HCT116 (cell line): ENCODE data around the gene ANXA4. TPM values are rescaled to one million over a fixed set of nuclear protein-coding genes. Genes with fewer than 3 reads are reported as not detected.

ENCODE experiments used
- ATAC-seq: fragments of 200-7000 bp; cut with Tn5 transposase; 2 replicates; pipeline ENCODE4 v1.9.1; 2020; ENCODE audit warnings: mild to moderate bottlenecking, moderate library complexity
- BruUV-seq: library from RNA; stranded (reverse); fragments of 400-500 nt; replicated peaks from 2 replicates; lab custom pipeline; 2021; lab: Mats Ljungman, UMichigan
- CTCF ChIA-PET: fragments of 300-600 bp; sonication (Branson Sonifier 250); formaldehyde crosslinking; loops from one replicate; lab custom pipeline; 2021; ENCODE audit warnings: antibody characterized with exemption; lab: Charles Lee
- POLR2A ChIA-PET: fragments of 300-600, 350-600 bp; sonication (Branson Sonifier 250); formaldehyde crosslinking; loops from one replicate; lab custom pipeline; 2021; ENCODE audit warnings: antibody characterized with exemption; lab: Charles Lee
- RAD21 ChIA-PET, 2 experiments: fragments of 300-600 bp; sonication (Branson Sonifier 250); formaldehyde crosslinking; loops; one replicate each; lab custom pipeline; 2023; ENCODE audit warnings: low total read pairs in 2 of 2; ENCODE audit not compliant: uncharacterized antibody in 2 of 2, unreplicated experiment in 2 of 2, low non-redundant PET in 1 of 2; lab: Charles Lee
- DNase-seq: peaks from one replicate; pipeline ENCODE4 v3.0.0-alpha.2; 2010; ENCODE audit warnings: low read depth, low spot score
- H2AFZ ChIP-seq: fragments of 200-600 bp; shearing (Covaris generic), sonication (generic); 2 replicates; pipeline ENCODE4 v1.6.1; 2017; ENCODE audit warnings: low read depth, mixed run types, mixed read lengths, antibody characterized with exemption, low read length; ENCODE audit not compliant: poor library complexity, severe bottlenecking
- H3K27ac ChIP-seq: 2 replicates; pipeline ENCODE4 v1.5.1; 2012; ENCODE audit warnings: low read depth, low read length
- H3K27me3 ChIP-seq: fragments of 200-600 bp; sonication (generic); 2 replicates; pipeline ENCODE4 v1.6.1; 2016; ENCODE audit warnings: mixed run types, low read length, mixed read lengths; ENCODE audit not compliant: insufficient read depth
- H3K36me3 ChIP-seq, 2 experiments: fragments of 200-500 bp in 1 of 2; fragments of 200-600 bp in 1 of 2; sonication (Bioruptor generic) in 1 of 2; sonication (generic) in 1 of 2; 2 replicates each; pipeline versions ENCODE4 v1.5.1 to v1.6.1; 2014 to 2016; ENCODE audit warnings: low read length in 2 of 2, inconsistent platforms in 1 of 2, mixed read lengths in 1 of 2, mixed run types in 1 of 2; ENCODE audit not compliant: insufficient read depth in 2 of 2, control insufficient read depth in 1 of 2
- H3K4me1 ChIP-seq, 2 experiments: fragments of 200-600 bp in 1 of 2; sonication (generic) in 1 of 2; 2 replicates each; pipeline versions ENCODE4 v1.5.1 to v1.6.1; 2012 to 2017; ENCODE audit warnings: low read length in 2 of 2, inconsistent platforms in 1 of 2, mild to moderate bottlenecking in 1 of 2, mixed read lengths in 1 of 2, mixed run types in 1 of 2, moderate library complexity in 1 of 2; ENCODE audit not compliant: insufficient read depth in 2 of 2, control insufficient read depth in 1 of 2
- H3K4me2 ChIP-seq: fragments of 200-600 bp; sonication (generic); 2 replicates; pipeline ENCODE4 v1.6.1; 2017; ENCODE audit warnings: mixed run types, low read length, mixed read lengths
- H3K4me3 ChIP-seq, 2 experiments: fragments of 200-600 bp in 1 of 2; sonication (generic) in 1 of 2; replicated peaks in 1 of 2; 2 replicates each; pipeline ENCODE4 v1.5.1; 2011 to 2016; ENCODE audit warnings: low read length in 2 of 2, control low read depth in 1 of 2, low read depth in 1 of 2, mild to moderate bottlenecking in 1 of 2, mixed read lengths in 1 of 2, mixed run types in 1 of 2
- H3K79me2 ChIP-seq: fragments of 200-600 bp; sonication (generic); 2 replicates; pipeline ENCODE4 v1.6.1; 2017; ENCODE audit warnings: mild to moderate bottlenecking, mixed run types, low read length, moderate library complexity, mixed read lengths; ENCODE audit not compliant: insufficient read depth
- H3K9ac ChIP-seq: fragments of 200-600 bp; sonication (generic); 2 replicates; pipeline ENCODE4 v1.6.1; 2016; ENCODE audit warnings: low read length, mixed read lengths
- H3K9me2 ChIP-seq: fragments of 200-600 bp; sonication (generic), shearing (Covaris generic); 2 replicates; pipeline ENCODE4 v1.6.1; 2017; ENCODE audit warnings: mixed run types, mild to moderate bottlenecking, moderate library complexity; ENCODE audit not compliant: insufficient read depth
- H3K9me3 ChIP-seq, 2 experiments: fragments of 200-500 bp in 1 of 2; fragments of 200-600 bp in 1 of 2; sonication (Bioruptor generic) in 1 of 2; sonication (generic) in 1 of 2; 2 replicates each; pipeline ENCODE4 v1.6.1; 2014 to 2017; ENCODE audit warnings: low read length in 2 of 2, mixed read lengths in 2 of 2, inconsistent platforms in 1 of 2, low read depth in 1 of 2, mild to moderate bottlenecking in 1 of 2, mixed run types in 1 of 2, moderate library complexity in 1 of 2; ENCODE audit not compliant: control insufficient read depth in 1 of 2, insufficient read depth in 1 of 2
- H4K20me1 ChIP-seq: fragments of 200-600 bp; sonication (generic), shearing (Covaris generic); 2 replicates; pipeline ENCODE4 v1.6.1; 2017; ENCODE audit warnings: mixed run types, mild to moderate bottlenecking, moderate library complexity; ENCODE audit not compliant: insufficient read depth
- CBX3 ChIP-seq: IDR thresholded peaks from 2 replicates; pipeline ENCODE4 v1.6.1; 2012; ENCODE audit warnings: low read depth
- CEBPB ChIP-seq: IDR thresholded peaks from 2 replicates; pipeline ENCODE4 v1.6.1; 2012; ENCODE audit warnings: low read depth
- EGR1 ChIP-seq: IDR thresholded peaks from 2 replicates; pipeline ENCODE4 v1.6.1; 2012; ENCODE audit warnings: low read depth
- ELF1 ChIP-seq: IDR thresholded peaks from 2 replicates; pipeline ENCODE4 v1.6.1; 2012; ENCODE audit warnings: low read depth, borderline replicate concordance
- EZH2 ChIP-seq: fragments of 200-600 bp; sonication (generic); IDR thresholded peaks from 2 replicates; pipeline ENCODE4 v1.6.1; 2017; ENCODE audit warnings: antibody characterized with exemption, mixed run types
- EZH2phosphoT487 ChIP-seq: fragments of 200-600 bp; IDR thresholded peaks from 2 replicates; pipeline ENCODE4 v1.6.1; 2018; ENCODE audit warnings: antibody characterized with exemption, borderline replicate concordance
- FOSL1 ChIP-seq: IDR thresholded peaks from 2 replicates; pipeline ENCODE4 v1.6.1; 2012; ENCODE audit warnings: low read depth
- JUND ChIP-seq: IDR thresholded peaks from 2 replicates; pipeline ENCODE4 v1.6.1; 2012
- POLR2A ChIP-seq: IDR thresholded peaks from 2 replicates; pipeline ENCODE4 v1.7.0; 2011; ENCODE audit warnings: borderline replicate concordance; ENCODE audit not compliant: insufficient read depth, insufficient read length; ENCODE audit errors: extremely low read depth
- RAD21 ChIP-seq: IDR thresholded peaks from 2 replicates; pipeline ENCODE4 v1.6.1; 2012; ENCODE audit warnings: low read depth, mild to moderate bottlenecking
- SIN3A ChIP-seq: IDR thresholded peaks from 2 replicates; pipeline ENCODE4 v1.6.1; 2012; ENCODE audit warnings: low read depth
- SP1 ChIP-seq: IDR thresholded peaks from 2 replicates; pipeline ENCODE4 v1.6.1; 2012; ENCODE audit warnings: low read depth
- YY1 ChIP-seq: IDR thresholded peaks from 2 replicates; pipeline ENCODE4 v1.6.1; 2011; ENCODE audit warnings: low read length, low read depth, moderate library complexity, mild to moderate bottlenecking; ENCODE audit not compliant: insufficient replicate concordance; ENCODE audit errors: extremely low read depth
- ZNF274 ChIP-seq: fragments of 200-500 bp; sonication (Bioruptor generic); IDR thresholded peaks from 2 replicates; pipeline ENCODE4 v1.6.1; 2014; ENCODE audit warnings: mild to moderate bottlenecking, low read depth, low read length, inconsistent platforms
- intact Hi-C: fragments of 100-400 bp; cut with micrococcal nuclease; formaldehyde crosslinking; loops from 2 replicates; pipeline ENCODE4 v1.10.0; 2022
- total RNA-seq: library from RNA; stranded (reverse); gene quantifications from one replicate; pipeline ENCODE4 v1.2.1, GENCODE V29; 2021; ENCODE audit not compliant: unreplicated experiment
- TF ChIP-seq, protein P1 (sequence below): IDR thresholded peaks from 2 replicates; pipeline ENCODE4 v1.6.1; 2012; ENCODE audit warnings: low read depth
- TF ChIP-seq, protein P2 (sequence below): IDR thresholded peaks from 2 replicates; pipeline ENCODE4 v1.6.1; 2012
- TF ChIP-seq, protein P3 (sequence below), 3 experiments: fragments of 200-600 bp in 1 of 3; sonication (generic) in 1 of 3; IDR thresholded peaks in 2 of 3; conservative IDR thresholded peaks in 1 of 3; 2 replicates each; pipeline ENCODE4 v1.5.1; 2012 to 2017; ENCODE audit warnings: low read depth in 2 of 3, low read length in 2 of 3, antibody characterized with exemption in 1 of 3, borderline replicate concordance in 1 of 3, control low read depth in 1 of 3, mild to moderate bottlenecking in 1 of 3, mixed read lengths in 1 of 3, mixed run types in 1 of 3, moderate library complexity in 1 of 3; ENCODE audit not compliant: insufficient read depth in 1 of 3
- TF ChIP-seq, protein P4 (sequence below): IDR thresholded peaks from 2 replicates; pipeline ENCODE4 v1.6.1; 2012

Gene ANXA4
- total RNA-seq, 1 experiment from 2014 or later = 64.6 TPM

DNA sequence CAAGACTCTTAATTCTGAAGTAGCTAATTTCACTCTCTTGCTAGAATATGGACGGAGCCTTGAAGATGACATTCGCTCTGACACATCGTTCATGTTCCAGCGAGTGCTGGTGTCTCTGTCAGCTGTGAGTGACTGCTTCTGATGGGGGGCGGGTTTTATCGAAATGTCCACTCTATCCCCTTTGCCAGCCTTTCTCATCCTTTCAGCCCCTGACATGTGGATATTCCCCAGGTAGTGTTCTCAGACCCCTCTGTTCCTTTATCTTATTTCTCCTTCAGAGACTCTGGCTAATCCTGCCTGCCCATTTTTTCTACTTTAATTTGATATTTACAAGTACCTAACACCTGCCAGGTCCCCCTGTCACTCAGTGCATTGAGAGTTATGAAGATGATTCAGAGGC, 68.6 kb downstream of the ANXA4 start:
- no peaks in the 10 kb centered on the region for H3K27me3 ChIP-seq
- no peaks in the 10 kb centered on the region for H3K9me3 ChIP-seq
- H3K36me3 ChIP-seq = peaks cover 4 to 5% of the 10 kb centered on the region in 2 experiments; a peak in 3 of 4 replicates
- CTCF ChIA-PET = no interaction called here
- H3K79me2 ChIP-seq = no peaks in the 10 kb centered on the region
- no peak for ATAC-seq
- intact Hi-C loops = no loop called here
- no peak overlapping the region for H2AFZ ChIP-seq
- DNase-seq = no peak
- RAD21 ChIA-PET = no interaction called here
- no peak overlapping the region for H3K9ac ChIP-seq
- H3K4me1 ChIP-seq = no peaks in the 10 kb centered on the region
- no peak overlapping the region for H3K4me3 ChIP-seq
- TF ChIP-seq, protein P1, sequence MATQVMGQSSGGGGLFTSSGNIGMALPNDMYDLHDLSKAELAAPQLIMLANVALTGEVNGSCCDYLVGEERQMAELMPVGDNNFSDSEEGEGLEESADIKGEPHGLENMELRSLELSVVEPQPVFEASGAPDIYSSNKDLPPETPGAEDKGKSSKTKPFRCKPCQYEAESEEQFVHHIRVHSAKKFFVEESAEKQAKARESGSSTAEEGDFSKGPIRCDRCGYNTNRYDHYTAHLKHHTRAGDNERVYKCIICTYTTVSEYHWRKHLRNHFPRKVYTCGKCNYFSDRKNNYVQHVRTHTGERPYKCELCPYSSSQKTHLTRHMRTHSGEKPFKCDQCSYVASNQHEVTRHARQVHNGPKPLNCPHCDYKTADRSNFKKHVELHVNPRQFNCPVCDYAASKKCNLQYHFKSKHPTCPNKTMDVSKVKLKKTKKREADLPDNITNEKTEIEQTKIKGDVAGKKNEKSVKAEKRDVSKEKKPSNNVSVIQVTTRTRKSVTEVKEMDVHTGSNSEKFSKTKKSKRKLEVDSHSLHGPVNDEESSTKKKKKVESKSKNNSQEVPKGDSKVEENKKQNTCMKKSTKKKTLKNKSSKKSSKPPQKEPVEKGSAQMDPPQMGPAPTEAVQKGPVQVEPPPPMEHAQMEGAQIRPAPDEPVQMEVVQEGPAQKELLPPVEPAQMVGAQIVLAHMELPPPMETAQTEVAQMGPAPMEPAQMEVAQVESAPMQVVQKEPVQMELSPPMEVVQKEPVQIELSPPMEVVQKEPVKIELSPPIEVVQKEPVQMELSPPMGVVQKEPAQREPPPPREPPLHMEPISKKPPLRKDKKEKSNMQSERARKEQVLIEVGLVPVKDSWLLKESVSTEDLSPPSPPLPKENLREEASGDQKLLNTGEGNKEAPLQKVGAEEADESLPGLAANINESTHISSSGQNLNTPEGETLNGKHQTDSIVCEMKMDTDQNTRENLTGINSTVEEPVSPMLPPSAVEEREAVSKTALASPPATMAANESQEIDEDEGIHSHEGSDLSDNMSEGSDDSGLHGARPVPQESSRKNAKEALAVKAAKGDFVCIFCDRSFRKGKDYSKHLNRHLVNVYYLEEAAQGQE = no peak
- TF ChIP-seq, protein P2, sequence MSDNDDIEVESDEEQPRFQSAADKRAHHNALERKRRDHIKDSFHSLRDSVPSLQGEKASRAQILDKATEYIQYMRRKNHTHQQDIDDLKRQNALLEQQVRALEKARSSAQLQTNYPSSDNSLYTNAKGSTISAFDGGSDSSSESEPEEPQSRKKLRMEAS = no peak
- TF ChIP-seq RAD21 (no peak), CEBPB (no peak), EZH2 (no peak), FOSL1 (no peak), ELF1 (no peak), SIN3A (no peak), CBX3 (no peak), JUND (no peak), EZH2phosphoT487 (no peak), YY1 (no peak), POLR2A (no peak), SP1 (no peak), EGR1 (no peak), ZNF274 (no peak)
- TF ChIP-seq, protein P3, sequence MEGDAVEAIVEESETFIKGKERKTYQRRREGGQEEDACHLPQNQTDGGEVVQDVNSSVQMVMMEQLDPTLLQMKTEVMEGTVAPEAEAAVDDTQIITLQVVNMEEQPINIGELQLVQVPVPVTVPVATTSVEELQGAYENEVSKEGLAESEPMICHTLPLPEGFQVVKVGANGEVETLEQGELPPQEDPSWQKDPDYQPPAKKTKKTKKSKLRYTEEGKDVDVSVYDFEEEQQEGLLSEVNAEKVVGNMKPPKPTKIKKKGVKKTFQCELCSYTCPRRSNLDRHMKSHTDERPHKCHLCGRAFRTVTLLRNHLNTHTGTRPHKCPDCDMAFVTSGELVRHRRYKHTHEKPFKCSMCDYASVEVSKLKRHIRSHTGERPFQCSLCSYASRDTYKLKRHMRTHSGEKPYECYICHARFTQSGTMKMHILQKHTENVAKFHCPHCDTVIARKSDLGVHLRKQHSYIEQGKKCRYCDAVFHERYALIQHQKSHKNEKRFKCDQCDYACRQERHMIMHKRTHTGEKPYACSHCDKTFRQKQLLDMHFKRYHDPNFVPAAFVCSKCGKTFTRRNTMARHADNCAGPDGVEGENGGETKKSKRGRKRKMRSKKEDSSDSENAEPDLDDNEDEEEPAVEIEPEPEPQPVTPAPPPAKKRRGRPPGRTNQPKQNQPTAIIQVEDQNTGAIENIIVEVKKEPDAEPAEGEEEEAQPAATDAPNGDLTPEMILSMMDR (IDR thresholded peaks at IDR 0.05 in 2 of 3, conservative IDR thresholded peaks at IDR 0.05 in 1 of 3; ENCODE audit: borderline replicate concordance in 1 of 3, insufficient read depth in 1 of 3, low read depth in 2 of 3, low read length in 2 of 3) = no peak
- TF ChIP-seq, protein P4, sequence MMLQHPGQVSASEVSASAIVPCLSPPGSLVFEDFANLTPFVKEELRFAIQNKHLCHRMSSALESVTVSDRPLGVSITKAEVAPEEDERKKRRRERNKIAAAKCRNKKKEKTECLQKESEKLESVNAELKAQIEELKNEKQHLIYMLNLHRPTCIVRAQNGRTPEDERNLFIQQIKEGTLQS = no peak
- no peak overlapping the region for H3K4me2 ChIP-seq
- POLR2A ChIA-PET = no interaction called here
- H4K20me1 ChIP-seq = no peaks in the 10 kb centered on the region
- H3K9me2 ChIP-seq = no peaks in the 10 kb centered on the region
- H3K27ac ChIP-seq = no peak overlapping the region
- BruUV-seq = no TSS peak
